HG03378 (cell line): Measurements from ENCODE around the gene NGEF.

Experiments used
- ATAC-seq: cut with Tn5 transposase; IDR thresholded peaks from one replicate; pipeline ENCODE4 v1.9.1; 2021; ENCODE audit warnings: mild to moderate bottlenecking, moderate library complexity; ENCODE audit not compliant: unreplicated experiment

Gene NGEF

DNA sequence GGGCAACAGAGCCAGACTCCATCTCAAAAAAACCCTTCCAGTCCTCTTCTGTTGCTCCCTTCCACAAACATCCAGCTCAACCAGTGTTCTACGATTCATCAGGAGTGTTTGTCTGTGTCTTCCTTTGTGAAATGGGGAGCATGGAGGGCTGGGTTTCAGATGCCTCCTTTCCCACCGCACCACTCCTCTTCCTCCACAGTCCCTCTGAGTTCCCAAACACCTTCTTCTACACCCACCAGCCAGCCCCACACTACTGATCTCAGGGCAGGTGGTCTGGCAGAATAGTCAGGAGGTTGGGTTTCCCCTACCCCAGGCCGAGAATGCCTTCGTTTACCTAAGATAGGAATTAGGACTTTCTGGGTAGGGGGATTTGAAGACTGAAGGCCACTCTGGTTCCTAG lies 36.9 kb downstream of the NGEF start:
- no peak for ATAC-seq

DNA sequence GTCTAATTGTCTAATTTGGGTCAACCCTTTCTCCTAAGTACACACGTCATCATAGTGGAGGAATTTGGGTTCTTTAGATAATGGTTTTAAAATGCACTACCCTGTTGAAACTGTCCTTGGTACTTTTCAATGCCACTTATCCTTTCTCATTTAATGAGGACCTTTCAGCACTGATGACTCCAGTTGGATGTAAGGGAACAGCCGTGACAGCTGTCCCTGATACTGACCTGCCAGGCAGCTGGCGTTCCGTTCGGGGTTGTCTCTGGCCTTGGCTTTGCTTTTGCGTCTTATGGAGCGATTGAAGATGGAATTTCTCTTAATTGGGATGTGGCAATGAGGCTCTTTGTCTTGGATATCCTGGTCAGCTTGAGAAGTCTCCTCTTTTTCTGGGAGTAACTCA lies 38.7 kb downstream of the NGEF start:
- no peak for ATAC-seq

DNA sequence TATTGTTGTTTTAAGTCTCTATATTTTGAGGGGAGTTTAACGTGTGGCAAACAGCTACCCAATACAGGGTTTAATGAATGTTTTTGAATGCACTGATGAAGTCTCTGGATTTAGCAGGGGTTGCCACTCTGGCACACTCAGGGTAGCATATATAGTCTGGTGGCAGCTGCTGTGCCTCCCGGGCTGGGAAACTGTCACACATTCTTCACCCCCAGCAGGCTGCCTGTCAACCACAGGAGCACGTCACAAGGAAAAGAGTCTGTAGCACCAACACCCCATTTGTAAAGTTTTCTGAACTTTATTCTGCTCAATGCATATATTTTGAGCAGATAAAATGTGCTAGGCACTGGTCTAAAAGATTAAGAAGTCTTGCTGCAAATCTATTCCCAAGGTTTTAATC lies 39.3 kb downstream of the NGEF start:
- no peak for ATAC-seq

GRCh38 chr2:232973011-232973735 lies 39.9 kb downstream of the NGEF start:
- ATAC-seq, result no peak

DNA sequence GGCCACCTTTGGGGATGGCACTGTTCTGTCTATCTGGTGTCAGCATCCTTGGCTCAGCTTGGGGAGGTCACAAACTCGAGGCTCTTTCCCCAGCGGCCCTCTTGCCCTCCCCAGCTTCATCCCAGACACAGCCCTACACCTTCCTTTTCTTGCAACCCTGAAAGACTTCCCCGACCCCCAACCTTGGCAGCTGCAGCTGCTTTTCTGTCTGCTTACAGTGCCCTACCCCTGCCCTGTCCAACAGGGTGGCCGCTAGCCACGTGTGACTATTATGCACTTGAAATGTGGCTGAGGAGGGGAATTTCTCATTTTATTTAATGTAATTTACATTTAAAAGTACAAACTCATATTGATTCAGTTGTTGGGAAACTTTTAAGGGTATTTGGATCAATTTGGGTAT lies 41.3 kb downstream of the NGEF start:
- ATAC-seq, result no peak

DNA sequence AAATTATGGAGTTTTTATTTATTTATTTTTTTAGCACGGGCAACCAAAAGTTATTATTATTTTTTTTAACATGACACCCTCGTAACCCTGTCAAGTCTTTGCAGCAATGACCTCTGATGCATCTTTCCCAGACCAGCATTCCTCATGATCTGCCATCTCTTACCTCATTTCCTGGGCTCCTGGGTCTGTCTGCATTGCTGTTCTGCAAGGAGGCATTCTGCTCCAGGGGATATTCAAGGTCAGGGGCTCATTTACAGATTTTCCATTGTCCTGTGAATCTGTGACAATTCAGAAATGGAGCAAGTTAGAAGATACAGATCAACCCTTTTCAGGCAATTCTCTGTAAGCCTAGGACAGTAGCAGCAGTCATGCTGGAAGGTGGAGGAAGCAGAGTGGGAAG lies 43.0 kb downstream of the NGEF start:
- no peak for ATAC-seq

DNA sequence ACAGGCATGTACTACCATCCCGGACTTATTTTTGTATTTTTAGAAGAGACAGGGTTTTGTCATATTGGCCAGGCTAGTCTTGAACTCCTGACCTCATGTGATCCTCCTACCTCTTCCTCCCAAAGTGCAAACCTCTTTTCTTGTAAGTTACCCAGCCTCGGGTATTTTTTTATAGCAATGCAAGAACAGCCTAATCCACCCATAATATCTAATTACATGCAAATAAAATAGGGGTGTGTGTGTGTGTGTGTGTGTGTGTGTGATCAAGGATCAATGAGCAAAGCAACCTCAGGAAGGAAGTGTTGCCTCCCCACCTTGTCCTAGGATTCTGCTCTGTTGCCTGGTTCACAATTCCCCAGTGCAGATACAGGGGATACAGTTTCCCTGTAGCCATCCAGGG lies 45.6 kb downstream of the NGEF start:
- no peak for ATAC-seq

DNA sequence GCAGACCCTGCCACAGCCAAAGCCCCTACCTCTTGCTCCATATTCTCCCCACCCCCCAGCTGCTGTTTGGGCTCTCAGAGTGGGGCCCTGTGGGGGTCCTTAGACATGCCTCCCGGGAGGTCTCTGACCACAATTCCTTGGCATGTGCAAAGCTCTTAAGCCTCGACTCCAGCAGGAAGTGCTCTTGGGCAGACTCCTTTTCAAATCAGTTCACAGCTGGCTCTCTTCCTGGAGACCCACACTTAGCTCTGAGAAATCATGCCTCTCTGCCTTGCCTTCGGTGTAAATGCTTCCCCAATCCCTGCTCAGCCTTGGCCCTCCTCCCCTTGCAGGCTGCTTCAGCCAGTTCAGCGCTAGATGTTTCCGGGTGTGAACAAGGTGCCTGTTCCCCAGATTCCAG lies 46.9 kb downstream of the NGEF start:
- ATAC-seq, result no peak

- ATAC-seq, result no peak
These were observed 49.1 kb downstream of the NGEF start for GRCh38 chr2:232963913-232964312.

- ATAC-seq, result no peak
These were observed 52.2 kb downstream of the NGEF start for GRCh38 chr2:232960862-232961261.

- ATAC-seq, result no peak
These were observed 53.9 kb downstream of the NGEF start for GRCh38 chr2:232959139-232959538.

DNA sequence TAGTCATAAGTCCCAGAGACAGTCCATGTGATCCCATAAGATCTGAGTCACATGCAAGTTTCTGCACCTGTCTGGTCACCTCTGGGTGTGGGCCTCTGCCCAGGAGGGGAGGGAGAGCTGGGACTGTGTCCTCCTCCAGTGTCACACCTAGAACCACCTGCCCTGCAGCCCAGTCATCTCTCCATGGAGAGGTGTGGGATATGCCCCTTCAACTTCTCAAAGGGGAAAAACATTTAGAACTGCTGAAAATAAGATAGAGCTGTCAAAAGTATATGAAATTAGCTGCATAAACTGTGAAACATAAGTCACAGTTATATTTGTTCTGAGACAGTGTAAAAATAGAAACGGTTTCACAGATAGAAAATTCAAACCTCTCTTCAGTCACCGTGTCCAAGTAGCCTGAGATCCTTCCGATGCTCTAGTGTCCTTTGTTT lies 55.4 kb downstream of the NGEF start:
- ATAC-seq, result no peak

DNA sequence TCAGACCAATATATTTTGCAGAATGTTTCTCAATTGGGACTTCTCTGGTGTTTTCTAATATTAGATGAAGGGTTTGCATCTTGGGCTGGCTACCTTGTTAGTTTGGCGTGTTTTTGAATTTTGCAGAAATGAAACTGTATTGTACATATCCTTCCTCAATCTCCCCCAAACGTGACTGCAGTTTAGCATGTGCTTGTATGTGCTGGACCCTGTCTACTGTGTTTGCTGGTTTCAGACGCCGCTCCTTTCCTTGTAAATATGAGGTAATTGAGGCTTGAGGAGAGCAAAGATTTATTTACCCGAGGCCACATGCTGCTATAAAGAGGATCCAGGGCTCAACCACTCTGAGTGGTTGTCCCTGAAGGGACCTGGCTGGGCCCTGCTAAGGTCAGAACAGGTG lies 57.2 kb downstream of the NGEF start:
- no peak for ATAC-seq

DNA sequence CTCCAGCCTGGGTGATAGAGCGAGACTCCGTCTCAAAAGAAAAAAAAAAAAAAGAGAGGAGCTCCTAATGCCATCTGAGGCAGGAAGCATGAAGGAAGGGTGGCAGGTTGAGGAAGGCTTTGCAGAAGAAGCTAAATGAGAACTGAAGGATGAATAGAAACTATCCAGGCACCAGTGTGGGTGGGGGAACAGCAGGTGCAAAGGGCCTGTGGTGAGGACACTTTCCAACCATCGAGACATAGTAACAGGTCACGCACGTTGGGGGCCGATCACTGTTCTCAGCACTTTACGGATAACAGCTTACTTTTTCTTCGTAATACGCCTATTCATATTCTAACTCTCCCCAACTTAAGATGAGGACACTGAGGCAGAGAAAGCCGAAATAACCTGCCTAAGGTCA lies 58.4 kb downstream of the NGEF start:
- ATAC-seq, result no peak

DNA sequence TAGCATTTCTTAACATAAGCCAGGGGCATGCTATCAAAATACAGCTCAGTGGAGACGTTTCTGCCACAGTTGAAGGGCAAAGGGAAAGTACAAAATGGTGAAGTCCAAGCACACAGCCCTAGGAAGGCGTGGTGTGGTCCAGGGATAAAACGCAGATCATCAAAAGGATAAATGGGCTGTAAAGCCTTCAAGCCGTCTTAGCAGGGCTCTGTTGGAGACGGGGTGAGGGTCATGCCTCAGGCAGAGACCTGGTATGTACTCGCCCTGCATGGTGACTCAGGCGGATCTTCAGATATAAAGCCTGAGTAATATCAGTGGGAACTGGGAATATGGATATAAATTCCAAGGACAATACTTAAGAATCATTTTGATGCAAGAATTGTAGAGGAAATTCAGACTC lies 61.2 kb downstream of the NGEF start:
- no peak for ATAC-seq

- no peak for ATAC-seq
These were observed 61.9 kb downstream of the NGEF start for GRCh38 chr2:232951181-232951580.

DNA sequence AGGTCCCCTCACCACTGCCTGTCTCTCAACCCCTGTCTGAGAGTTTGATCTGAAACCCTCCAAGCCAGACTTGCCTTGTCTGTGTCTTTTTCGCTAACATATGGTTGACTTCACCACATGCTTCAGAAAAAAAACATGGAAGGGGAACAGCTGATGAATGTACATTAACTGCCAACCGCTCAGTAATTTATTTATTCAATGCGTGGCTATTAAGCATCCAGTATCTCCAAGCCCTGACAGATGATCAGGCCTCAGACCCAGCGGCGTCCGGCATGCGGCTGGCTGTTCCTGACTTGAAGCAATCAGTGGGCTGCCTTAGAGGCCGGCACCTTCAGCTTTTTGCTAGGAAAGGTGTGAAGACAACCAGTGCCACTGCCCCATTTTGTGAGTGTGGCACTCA lies 62.3 kb downstream of the NGEF start:
- ATAC-seq, result no peak

DNA sequence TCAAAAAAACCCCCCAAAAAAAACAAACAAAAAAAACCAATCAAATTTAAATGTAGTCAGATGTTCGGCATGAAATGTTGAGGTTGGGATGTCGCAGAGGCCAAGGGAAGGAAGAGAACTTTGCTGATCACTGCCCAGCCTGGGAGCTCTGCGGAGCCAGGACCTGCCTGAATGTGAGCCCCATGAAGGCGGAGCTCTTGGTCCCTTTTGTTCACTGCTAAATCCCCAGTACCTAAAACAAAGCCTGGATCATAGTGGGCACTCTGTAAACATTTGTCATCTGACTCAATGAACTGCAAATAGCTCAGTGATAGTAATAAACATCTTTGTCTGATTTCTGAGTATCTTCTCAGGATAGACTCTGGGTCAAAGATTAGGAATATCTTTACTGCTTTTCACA lies 64.0 kb downstream of the NGEF start:
- ATAC-seq, result no peak

- ATAC-seq, result no peak
These were observed 70.2 kb downstream of the NGEF start for GRCh38 chr2:232942831-232943230.

- ATAC-seq, result no peak
These were observed 71.0 kb downstream of the NGEF start for GRCh38 chr2:232941912-232942594.

GRCh38 chr2:232941400-232941799 lies 71.7 kb downstream of the NGEF start:
- ATAC-seq, result no peak

- ATAC-seq, result no peak
These were observed 72.3 kb downstream of the NGEF start for GRCh38 chr2:232940724-232941123.
